ENCODE results near the gene BHLHE23. TPM values are rescaled to one million over a fixed set of nuclear protein-coding genes. Genes with fewer than 3 reads are reported as not detected.

BHLHE23 gene
- total and polyA plus RNA-seq, 12 donors: 0.03 TPM; not detected in 11

DNA sequence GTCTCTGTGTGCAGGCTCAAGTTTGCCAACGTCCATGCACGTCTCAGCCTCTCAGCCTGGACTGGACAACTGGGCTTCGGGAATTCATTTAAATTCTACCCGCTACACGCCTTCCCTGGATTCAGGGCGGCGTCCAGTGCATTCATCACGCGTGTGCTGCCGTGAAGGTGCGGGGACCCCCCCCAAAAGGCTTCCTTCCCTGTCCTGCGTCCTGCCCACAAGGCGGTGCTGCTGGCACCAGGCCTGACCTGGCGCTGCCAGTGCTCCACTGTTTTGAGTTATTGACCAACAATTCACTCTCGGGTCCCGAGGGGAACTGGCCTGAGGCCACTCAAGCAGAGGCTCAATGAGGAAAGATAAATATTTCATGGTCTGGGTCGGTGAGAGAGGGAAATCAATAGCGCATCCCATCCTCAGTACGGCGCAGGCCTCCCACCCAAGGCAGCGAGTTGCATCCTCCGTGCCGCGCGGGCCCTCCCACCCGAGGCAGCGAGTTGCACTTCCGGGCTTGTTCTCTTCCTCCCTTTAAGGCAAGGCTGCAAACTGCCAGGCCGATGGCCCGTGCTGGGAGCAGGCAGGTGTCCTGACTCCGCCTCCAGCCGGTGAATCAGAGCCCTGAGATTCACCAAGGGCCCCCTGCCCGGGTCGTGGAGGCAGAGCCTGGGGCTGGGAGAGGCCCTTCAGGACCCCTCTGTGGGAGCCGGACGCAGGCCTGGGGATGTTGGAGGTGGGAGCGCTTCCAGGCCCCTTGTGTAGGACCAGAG lies 22.8 kb upstream of the BHLHE23 start:
- H3K9me3 ChIP-seq: no peaks in the 10 kb centered on the region
- peak in 1 of 2 donors; percentile 7 for DNase-seq
- intact Hi-C loops (cut with DNase I): no loop called here
- H3K4me3 ChIP-seq: no peak overlapping the region
- 35 to 58% methylated on average over 37 of the region's 37 CpGs for WGBS, 2 donors
- peaks cover 34 to 97% (median 95%) of the 10 kb centered on the region in 7 donors for H3K27me3 ChIP-seq
- no peak overlapping the region for H3K27ac ChIP-seq
- H3K36me3 ChIP-seq: no peaks in the 10 kb centered on the region
- peaks cover 0 to 14% (median 0%) of the 10 kb centered on the region in 9 donors for H3K4me1 ChIP-seq
- ATAC-seq: no peak
- TF ChIP-seq, protein P1, sequence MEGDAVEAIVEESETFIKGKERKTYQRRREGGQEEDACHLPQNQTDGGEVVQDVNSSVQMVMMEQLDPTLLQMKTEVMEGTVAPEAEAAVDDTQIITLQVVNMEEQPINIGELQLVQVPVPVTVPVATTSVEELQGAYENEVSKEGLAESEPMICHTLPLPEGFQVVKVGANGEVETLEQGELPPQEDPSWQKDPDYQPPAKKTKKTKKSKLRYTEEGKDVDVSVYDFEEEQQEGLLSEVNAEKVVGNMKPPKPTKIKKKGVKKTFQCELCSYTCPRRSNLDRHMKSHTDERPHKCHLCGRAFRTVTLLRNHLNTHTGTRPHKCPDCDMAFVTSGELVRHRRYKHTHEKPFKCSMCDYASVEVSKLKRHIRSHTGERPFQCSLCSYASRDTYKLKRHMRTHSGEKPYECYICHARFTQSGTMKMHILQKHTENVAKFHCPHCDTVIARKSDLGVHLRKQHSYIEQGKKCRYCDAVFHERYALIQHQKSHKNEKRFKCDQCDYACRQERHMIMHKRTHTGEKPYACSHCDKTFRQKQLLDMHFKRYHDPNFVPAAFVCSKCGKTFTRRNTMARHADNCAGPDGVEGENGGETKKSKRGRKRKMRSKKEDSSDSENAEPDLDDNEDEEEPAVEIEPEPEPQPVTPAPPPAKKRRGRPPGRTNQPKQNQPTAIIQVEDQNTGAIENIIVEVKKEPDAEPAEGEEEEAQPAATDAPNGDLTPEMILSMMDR (IDR thresholded peaks at IDR 0.05): no peak

DNA sequence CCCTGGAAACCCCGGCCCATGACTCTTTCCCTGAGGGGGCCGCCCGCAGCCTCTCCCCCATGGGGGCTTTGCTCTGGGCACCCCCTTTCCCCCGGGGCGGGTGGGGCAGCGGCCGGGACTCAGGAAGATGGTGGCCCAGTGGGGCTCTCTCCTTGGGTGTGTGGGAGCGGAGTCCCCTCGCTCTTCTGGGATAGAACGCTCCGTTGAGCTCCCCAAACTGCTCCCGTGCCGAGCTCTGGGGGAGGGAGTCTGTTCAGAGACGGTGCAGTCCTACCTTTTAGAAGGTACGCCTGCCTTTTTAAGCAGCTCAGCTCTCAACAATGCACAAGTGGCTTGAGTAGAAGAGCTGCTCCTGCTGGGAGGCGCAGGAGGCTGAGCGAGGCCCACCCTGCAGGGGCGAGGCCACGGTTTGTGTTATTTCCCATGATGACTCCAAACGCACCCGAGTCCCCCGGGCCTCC lies 21.7 kb upstream of the BHLHE23 start:
- DNase-seq (peak in 1 of 2 donors; percentile 2), ATAC-seq (no peak)
- Histone ChIP-seq H3K4me3 (no peak overlapping the region), H3K36me3 (no peaks in the 10 kb centered on the region), H3K9me3 (no peaks in the 10 kb centered on the region), H3K27ac (no peak overlapping the region), H3K27me3 (peaks cover 40 to 97% (median 96%) of the 10 kb centered on the region in 7 donors), H3K4me1 (peaks cover 0 to 14% (median 0%) of the 10 kb centered on the region in 9 donors)
- WGBS, 2 donors: 11 to 18% methylated on average over 19 to 22 of the region's 22 CpGs
- TF ChIP-seq, protein P1 (IDR thresholded peaks at IDR 0.05): no peak
- intact Hi-C loops (cut with DNase I): no loop called here

GRCh38 chr20:63027922-63028389 lies 21.2 kb upstream of the BHLHE23 start:
- H3K27me3 ChIP-seq: peaks cover 44 to 97% (median 96%) of the 10 kb centered on the region in 7 donors
- H3K4me1 ChIP-seq: peaks cover 0 to 10% (median 0%) of the 10 kb centered on the region in 9 donors
- TF ChIP-seq, protein P1 (IDR thresholded peaks at IDR 0.05): no peak
- no peak for ATAC-seq
- intact Hi-C loops (cut with DNase I): no loop called here
- H3K36me3 ChIP-seq: no peaks in the 10 kb centered on the region
- no peak overlapping the region for H3K27ac ChIP-seq
- WGBS, 2 donors: 4 to 5% methylated on average over 22 to 23 of the region's 23 CpGs
- peak in 1 of 2 donors; percentile 18 for DNase-seq
- H3K4me3 ChIP-seq: no peak overlapping the region
- H3K9me3 ChIP-seq: no peaks in the 10 kb centered on the region

DNA sequence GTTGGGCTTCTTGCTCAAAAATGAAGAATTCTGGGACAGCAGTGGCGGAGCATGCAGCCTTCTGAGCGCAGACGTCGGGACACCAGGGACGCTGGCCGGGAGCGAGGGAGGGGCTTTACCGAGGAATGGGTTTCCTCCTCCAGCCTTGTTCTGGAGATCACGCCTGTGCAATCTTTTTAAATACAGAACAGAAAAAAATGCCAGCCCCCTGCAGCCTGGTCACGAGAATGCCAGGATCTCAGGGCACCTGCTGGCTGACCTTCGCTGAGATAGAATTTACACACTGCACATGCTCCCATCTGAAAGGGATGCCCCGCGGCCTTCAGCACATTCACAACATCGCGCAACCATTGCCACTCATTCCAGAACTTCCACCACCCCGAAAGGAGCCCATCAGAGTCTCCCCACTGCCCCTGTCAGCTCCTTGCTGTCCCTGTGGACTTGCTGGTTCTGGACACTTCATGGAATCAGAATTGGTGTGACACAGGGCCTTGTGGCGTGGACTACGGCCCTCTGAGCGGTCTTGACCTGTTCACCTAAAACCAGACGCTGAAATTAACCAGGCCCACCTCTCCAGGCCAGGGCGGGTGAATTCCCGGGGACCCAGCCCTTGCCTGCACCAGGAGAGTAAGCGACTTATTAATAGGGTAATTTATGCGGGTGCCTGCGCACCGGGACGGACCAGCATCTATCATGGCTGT lies 20.6 kb upstream of the BHLHE23 start:
- Histone ChIP-seq H3K9me3 (no peaks in the 10 kb centered on the region), H3K4me3 (no peak overlapping the region), H3K27me3 (peaks cover 48 to 97% (median 96%) of the 10 kb centered on the region in 7 donors), H3K27ac (no peak overlapping the region), H3K4me1 (peaks cover 0 to 9% (median 0%) of the 10 kb centered on the region in 9 donors), H3K36me3 (no peaks in the 10 kb centered on the region)
- 31 to 32% methylated on average over 27 of the region's 27 CpGs for WGBS, 2 donors
- intact Hi-C loops (cut with DNase I): no loop called here
- TF ChIP-seq, protein P1 (IDR thresholded peaks at IDR 0.05): no peak
- ATAC-seq (no peak), DNase-seq (no peak)
